OCI-LY7 (cell line): ENCODE measurements around the gene HSP90AB1.

Experiments
- CTCF ChIP-seq: fragments of 200-600 bp; sonication (generic); conservative IDR thresholded peaks from 2 replicates; pipeline ENCODE4 v1.5.1; 2014; ENCODE audit warnings: mild to moderate bottlenecking, antibody characterized with exemption, low read length, moderate library complexity, mixed read lengths
- EZH2phosphoT487 ChIP-seq: fragments of 200-600 bp; sonication (generic); IDR thresholded peaks from 2 replicates; pipeline ENCODE4 v1.6.1; 2018; ENCODE audit warnings: low read depth, borderline replicate concordance, mild to moderate bottlenecking, mixed run types, antibody characterized with exemption, low read length, moderate library complexity, mixed read lengths

- TF ChIP-seq CTCF (no peak), EZH2phosphoT487 (no peak)
Observed at GRCh38 chr6:44300292-44300823, 53.5 kb downstream of the HSP90AB1 start.
